ENCODE measurements around the gene GLS.

Gene GLS

GRCh38 chr2:190972846-190973245 lies 92.2 kb downstream of the GLS start:
- no peak for TF ChIP-seq CTCF (IDR thresholded peaks at IDR 0.05; ENCODE audit: extremely low read depth, missing control alignments)
- DNase-seq (ENCODE audit: low spot score), result no peak

- TF ChIP-seq CTCF (IDR thresholded peaks at IDR 0.05; ENCODE audit: extremely low read depth, missing control alignments), result no peak
- DNase-seq (ENCODE audit: low spot score), result no peak
Observed at GRCh38 chr2:190973262-190973661, 92.6 kb downstream of the GLS start.

GRCh38 chr2:190973726-190974628 lies 93.4 kb downstream of the GLS start:
- TF ChIP-seq CTCF (IDR thresholded peaks at IDR 0.05; ENCODE audit: extremely low read depth, missing control alignments), result no peak
- DNase-seq (ENCODE audit: low spot score), result no peak

GRCh38 chr2:190974629-190975361 lies 94.2 kb downstream of the GLS start:
- TF ChIP-seq CTCF (IDR thresholded peaks at IDR 0.05; ENCODE audit: extremely low read depth, missing control alignments), result no peak
- no peak for DNase-seq (ENCODE audit: low spot score)

GRCh38 chr2:190976521-190976920 lies 95.9 kb downstream of the GLS start:
- no peak for DNase-seq (ENCODE audit: low spot score)
- TF ChIP-seq CTCF (IDR thresholded peaks at IDR 0.05; ENCODE audit: extremely low read depth, missing control alignments), result no peak

GRCh38 chr2:190977505-190977904 lies 96.9 kb downstream of the GLS start:
- DNase-seq (ENCODE audit: low spot score), result no peak
- TF ChIP-seq CTCF (IDR thresholded peaks at IDR 0.05; ENCODE audit: extremely low read depth, missing control alignments), result no peak

- DNase-seq (ENCODE audit: low spot score), result no peak
- no peak for TF ChIP-seq CTCF (IDR thresholded peaks at IDR 0.05; ENCODE audit: extremely low read depth, missing control alignments)
Observed at GRCh38 chr2:190978389-190979053, 97.9 kb downstream of the GLS start.
